ENCODE measurements around the gene PPP1R3G. TPM values are rescaled to one million over a fixed set of nuclear protein-coding genes. Genes with fewer than 3 reads are reported as not detected.

PPP1R3G gene
- total RNA-seq, 1 donor from 2014 or later, result not detected

- H3K27ac Mint-ChIP-seq, result no peak overlapping the region
- no peak for DNase-seq (ENCODE audit: low spot score)
- H3K4me3 Mint-ChIP-seq, result no peak overlapping the region
- no peaks in the 10 kb centered on the region for H3K36me3 Mint-ChIP-seq (ENCODE audit: low read depth)
- H3K9me3 Mint-ChIP-seq, result no peaks in the 10 kb centered on the region
- intact Hi-C loops (cut with micrococcal nuclease), result no loop called here
- H3K27me3 Mint-ChIP-seq (ENCODE audit: insufficient read depth), result peaks cover 2% of the 10 kb centered on the region
- H3K4me1 Mint-ChIP-seq (ENCODE audit: low read depth), result no peaks in the 10 kb centered on the region
Observed at GRCh38 chr6:5130135-5130866, 45.2 kb downstream of the PPP1R3G start.

GRCh38 chr6:5132731-5133130 lies 47.6 kb downstream of the PPP1R3G start:
- Mint-ChIP-seq H3K27me3 (ENCODE audit: insufficient read depth) (peaks cover 2% of the 10 kb centered on the region), H3K9me3 (no peaks in the 10 kb centered on the region), H3K27ac (no peak overlapping the region), H3K4me3 (no peak overlapping the region), H3K4me1 (ENCODE audit: low read depth) (peaks cover 6% of the 10 kb centered on the region), H3K36me3 (ENCODE audit: low read depth) (no peaks in the 10 kb centered on the region)
- DNase-seq (ENCODE audit: low spot score), result no peak
- intact Hi-C loops (cut with micrococcal nuclease), result no loop called here

- no peak for DNase-seq (ENCODE audit: low spot score)
- H3K27ac Mint-ChIP-seq, result no peak overlapping the region
- no peaks in the 10 kb centered on the region for H3K9me3 Mint-ChIP-seq
- H3K4me3 Mint-ChIP-seq, result no peak overlapping the region
- peaks cover 6% of the 10 kb centered on the region for H3K4me1 Mint-ChIP-seq (ENCODE audit: low read depth)
- peaks cover 2% of the 10 kb centered on the region for H3K27me3 Mint-ChIP-seq (ENCODE audit: insufficient read depth)
- no peaks in the 10 kb centered on the region for H3K36me3 Mint-ChIP-seq (ENCODE audit: low read depth)
- intact Hi-C loops (cut with micrococcal nuclease), result no loop called here
Observed at GRCh38 chr6:5133943-5134342, 48.8 kb downstream of the PPP1R3G start.

GRCh38 chr6:5135788-5136376 lies 50.7 kb downstream of the PPP1R3G start:
- DNase-seq (ENCODE audit: low spot score), result peak; percentile 14
- intact Hi-C loops (cut with micrococcal nuclease), result no loop called here
- no peak overlapping the region for H3K4me3 Mint-ChIP-seq

GRCh38 chr6:5136851-5137250 lies 51.7 kb downstream of the PPP1R3G start:
- Mint-ChIP-seq H3K27me3 (ENCODE audit: insufficient read depth) (no peaks in the 10 kb centered on the region), H3K27ac (no peak overlapping the region), H3K4me3 (no peak overlapping the region), H3K4me1 (ENCODE audit: low read depth) (peaks cover 6% of the 10 kb centered on the region), H3K36me3 (ENCODE audit: low read depth) (no peaks in the 10 kb centered on the region), H3K9me3 (no peaks in the 10 kb centered on the region)
- intact Hi-C loops (cut with micrococcal nuclease), result no loop called here
- no peak for DNase-seq (ENCODE audit: low spot score)

More at GRCh38 chr6:5135788-5136376, 50.7 kb downstream of the PPP1R3G start:
- Mint-ChIP-seq H3K4me1 (ENCODE audit: low read depth) (peaks cover 6% of the 10 kb centered on the region), H3K27ac (no peak overlapping the region), H3K36me3 (ENCODE audit: low read depth) (no peaks in the 10 kb centered on the region), H3K9me3 (no peaks in the 10 kb centered on the region), H3K27me3 (ENCODE audit: insufficient read depth) (no peaks in the 10 kb centered on the region)

Other genes starting within 250 kb of the PPP1R3G start
- 15.1 and 16.4 TPM in 2 replicates for gene RPP40, start 81.3 kb upstream of the PPP1R3G start, total RNA-seq
- 47.1 and 48.9 TPM in 2 replicates for gene LYRM4, start 175.6 kb downstream of the PPP1R3G start, total RNA-seq
- gene FARS2, start 176.2 kb downstream of the PPP1R3G start, total RNA-seq, result 20.8 and 23.8 TPM in 2 replicates

Measured in activated T-helper 1 cell treated with anti-CD3 and anti-CD28 coated beads, Interleukin-12 subunit alpha, Interleukin-12 subunit beta, Interleukin-2, Interleukin-4 antibody, amounts not matched to agents 30 ng/mL and 10 ng/mL and 1 ng/mL, durations not matched to agents 14 hours and 24 hours and 36 hours (primary cell).